Glomerular visceral epithelial cell (primary cell): ENCODE measurements around the gene SLC7A9.

Experiments
- DNase-seq: peaks from one replicate; pipeline ENCODE4 v3.0.0-alpha.2; 2016; ENCODE audit errors: extremely low spot score

The SLC7A9 gene

GRCh38 chr19:32828643-32829344 is 40.8 kb downstream of the SLC7A9 start:
- no peak for DNase-seq

- no peak for DNase-seq
Measured at GRCh38 chr19:32828139-32828538, 41.4 kb downstream of the SLC7A9 start.

- no peak for DNase-seq
Measured at GRCh38 chr19:32824916-32825608, 44.5 kb downstream of the SLC7A9 start.

DNA sequence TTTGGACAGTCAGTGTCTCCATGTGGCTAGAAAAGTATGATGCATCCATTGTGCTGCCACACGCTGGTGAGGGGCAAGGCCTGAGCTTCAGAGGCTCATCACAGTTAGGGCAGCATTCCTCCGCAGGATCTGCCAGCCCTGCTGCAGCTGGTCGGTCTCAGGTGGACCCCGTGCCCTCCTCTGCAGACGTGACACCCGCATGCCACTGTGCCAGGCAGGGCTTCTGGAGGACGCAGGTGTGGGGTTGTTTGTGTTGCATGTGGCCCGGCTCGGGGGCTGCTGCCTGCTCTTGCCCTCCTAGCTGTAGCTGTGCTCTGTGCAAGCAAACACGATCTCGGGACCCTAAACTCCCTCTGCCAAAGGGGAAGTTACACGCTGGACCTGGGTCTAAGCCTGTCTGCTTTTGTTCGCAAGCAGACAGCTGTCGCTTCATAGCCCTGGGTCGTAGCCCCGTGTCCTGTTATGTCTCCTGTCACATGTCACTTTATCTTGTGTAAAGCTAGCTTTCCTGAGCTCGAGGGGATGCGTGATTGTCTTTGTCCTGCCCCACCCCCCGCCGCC is 45.3 kb downstream of the SLC7A9 start:
- DNase-seq = no peak

DNA sequence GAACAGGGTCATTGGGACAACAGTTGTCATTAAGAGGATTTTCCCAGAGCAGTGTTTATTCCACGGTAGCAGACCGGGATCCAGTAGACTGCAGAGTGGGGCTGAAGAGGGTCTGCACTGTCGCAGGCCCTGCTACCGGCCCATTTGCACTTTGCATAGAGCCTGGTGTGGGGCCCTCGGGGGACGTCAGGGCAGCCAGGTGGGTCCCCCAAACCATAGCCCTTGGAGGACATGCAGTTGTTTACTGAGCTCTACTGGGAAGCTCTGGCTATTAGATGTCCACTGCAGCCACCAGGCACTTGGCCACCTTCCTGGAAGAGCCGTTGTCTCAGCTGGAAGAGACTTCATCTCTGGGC is 45.8 kb downstream of the SLC7A9 start:
- DNase-seq = no peak

DNA sequence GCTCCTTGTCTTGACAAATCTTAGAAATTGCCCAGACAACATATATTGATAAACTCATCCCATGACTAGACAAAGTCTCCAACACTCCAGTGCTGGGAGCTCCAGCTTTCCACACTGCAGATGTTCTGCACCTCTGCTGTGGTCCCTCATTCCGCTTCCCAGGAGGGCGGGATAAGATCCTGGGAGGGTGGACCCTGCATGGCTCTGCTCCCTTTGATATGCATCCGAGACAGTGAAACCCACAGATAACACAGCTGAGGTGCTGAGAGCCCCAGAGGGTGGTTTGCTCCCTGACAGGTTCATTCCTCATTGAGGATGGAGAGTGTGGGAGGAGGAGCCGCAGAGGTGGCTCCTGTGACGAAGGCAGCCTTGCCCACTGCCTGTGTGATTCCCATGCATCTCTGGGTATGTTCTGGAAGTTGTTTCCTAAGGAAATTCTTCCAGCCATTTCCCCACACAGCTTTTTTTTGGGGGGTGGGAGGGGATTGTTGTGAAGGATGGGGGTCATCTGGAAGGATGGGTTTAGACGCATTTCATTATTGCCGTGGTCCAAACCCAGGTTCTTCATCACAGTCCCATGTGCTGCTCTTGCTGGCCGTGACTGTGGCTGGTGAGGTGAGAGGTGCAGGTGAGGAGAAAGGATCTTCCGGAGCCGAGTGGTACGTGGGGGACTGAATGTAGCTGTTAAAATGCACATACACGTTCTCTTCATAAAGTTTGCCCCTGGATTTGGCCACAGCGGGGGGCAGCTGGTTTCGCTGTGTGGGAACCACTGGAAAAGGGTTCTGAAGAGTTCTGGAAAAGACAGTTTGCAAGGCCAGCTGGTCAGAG is 46.4 kb downstream of the SLC7A9 start:
- DNase-seq = no peak

DNA sequence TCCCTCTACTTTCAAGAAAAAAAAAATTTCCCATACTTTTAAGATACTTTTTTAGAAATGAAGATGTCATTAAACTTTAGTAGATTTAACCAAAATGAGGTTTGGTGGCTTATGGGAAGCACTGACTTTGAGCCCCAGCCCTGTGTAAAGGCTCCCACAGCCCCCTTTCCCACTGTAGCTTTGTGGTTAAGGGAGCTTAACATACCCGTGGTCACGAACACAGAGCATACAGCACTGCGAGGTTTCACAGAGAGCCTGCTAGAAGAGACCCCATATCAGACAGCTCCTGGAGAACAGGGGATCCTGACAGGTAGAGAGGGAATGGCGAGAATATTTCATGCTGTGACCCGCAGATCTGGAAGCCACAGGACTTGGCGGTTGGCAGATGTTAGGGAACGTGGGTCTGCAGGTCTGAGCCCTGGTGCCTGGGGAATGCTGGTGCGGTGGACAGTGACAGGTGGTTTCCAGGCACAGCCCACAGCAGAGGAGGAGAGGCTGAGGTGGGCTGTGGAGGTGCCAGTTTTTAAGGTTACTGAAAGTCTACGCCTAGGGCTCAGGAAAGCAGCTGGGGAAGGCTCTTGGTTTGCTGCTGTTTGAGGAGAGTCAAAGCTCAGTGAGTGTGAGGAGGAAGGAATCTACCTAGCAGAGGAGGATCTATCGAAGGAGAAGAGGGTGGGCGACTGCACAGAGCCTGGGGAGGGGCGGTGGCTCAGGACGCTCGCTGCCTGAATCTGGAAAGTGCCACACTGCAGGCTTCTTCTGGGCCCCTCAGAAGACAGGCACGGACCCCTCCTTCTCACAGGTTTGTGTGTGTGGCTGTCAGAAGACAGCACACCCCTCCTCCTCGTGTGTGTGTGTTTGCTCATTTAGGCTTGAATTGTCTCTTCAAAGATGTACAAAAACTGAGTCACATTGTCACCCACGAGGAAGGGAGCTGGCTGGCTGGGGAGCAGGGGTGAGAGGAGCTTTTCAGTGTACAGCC is 49.9 kb downstream of the SLC7A9 start:
- peak; percentile 2 for DNase-seq

GRCh38 chr19:32818536-32818935 is 51.0 kb downstream of the SLC7A9 start:
- DNase-seq = no peak

- no peak for DNase-seq
Measured at GRCh38 chr19:32817569-32818476, 51.7 kb downstream of the SLC7A9 start.

- no peak for DNase-seq
Measured at GRCh38 chr19:32816555-32817099, 52.9 kb downstream of the SLC7A9 start.

DNA sequence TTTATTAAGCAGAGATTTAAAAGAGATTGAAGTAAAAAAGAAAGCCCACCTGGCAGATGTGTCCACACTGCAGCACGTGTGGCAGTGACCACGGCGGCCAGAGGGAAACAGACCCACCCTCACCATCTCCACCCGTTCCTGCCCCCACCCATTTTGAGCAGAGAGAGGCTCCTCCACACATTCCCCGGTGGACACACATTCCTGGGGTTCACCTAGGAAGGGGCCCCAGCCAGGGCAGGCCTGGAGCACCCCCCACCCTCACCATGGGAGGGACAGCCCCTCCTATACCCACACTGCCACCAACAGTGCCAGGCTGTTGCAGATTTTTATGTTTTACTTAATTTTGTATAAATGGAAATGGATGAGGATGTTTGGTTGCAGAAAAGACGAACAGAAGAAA is 54.9 kb downstream of the SLC7A9 start:
- no peak for DNase-seq

DNA sequence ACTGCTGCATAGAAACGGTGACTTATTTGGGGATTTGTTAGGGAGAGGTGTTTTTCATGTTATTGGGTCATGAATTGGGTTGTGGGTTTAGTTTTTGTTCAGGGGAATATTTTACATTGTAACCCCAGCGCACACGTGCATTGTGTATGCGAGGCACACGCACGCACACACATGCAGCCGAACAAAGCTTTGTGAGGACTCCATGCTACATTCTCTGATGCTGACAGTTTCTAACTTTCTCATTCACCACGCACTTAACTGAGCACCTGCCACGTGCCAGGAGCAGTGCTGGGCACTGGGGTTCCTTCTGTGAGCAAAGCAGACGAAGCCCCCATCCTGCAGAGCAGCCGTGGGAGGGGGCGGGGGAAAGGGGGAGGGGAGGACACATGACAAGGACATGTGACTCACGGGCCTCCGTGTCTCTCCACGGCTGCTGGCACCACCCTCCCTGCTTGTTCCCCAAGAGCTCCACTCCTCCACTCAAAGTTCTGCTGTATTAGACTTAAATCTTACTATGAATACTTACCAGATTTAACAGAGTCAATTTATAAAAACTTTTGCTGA is 55.6 kb downstream of the SLC7A9 start:
- DNase-seq = no peak

DNA sequence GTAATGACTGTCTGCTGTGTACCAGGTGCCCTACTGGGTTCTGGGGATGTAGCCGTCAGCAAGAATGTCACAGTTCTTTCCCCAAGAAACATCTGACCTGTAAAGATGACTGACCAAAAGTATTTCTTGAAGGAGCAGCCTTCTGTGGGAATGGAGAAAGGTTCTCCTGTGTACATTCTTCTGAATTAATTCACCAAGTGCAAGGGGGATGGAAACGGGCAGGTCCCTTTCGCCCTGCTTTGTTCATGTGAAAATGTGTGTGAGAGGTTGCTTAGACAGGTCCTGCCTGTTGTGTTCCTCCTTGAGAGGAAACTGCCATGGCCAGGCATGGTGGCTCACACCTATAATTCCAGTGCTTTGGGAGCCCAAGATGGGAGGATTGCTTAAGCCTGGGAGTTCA is 57.0 kb downstream of the SLC7A9 start:
- no peak for DNase-seq

DNA sequence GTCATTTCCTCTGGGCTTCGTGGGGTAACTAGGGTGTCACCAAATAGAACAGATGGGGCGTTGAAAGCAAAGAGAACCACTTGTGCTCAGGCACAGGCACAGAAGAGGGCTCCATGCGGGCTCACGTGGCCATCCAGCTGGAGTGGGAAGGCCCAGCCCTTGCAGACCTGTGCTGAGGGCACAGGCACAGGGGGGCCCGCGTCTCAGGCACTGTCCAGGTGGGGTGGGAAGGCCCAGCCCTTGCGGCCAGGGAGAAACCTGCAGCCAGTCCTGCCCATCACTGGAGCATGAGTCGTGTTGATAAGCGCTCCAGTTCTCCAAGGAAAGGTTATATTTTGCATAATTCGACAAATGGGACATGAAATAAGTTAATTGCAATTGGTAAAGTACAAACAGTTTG is 57.5 kb downstream of the SLC7A9 start:
- DNase-seq = no peak

DNA sequence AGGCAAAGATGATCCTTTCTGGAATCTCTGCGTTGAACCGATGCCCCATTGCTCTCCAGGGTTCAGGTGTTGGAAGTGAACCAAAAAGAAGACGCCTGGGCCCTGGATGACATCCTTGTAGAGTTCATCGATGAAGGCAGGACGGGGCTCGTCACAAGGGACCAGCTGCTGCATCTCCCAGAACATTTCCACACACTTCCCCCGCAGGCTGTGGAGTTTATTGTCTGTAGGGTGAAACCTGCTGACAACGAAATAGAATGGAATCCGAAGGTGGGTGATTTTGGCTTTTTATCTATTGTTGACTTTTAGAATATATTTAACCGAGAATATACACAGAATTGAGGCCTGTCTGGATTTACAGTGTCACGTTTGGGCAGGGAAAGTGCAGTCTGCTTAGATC is 58.4 kb downstream of the SLC7A9 start:
- DNase-seq = no peak

DNA sequence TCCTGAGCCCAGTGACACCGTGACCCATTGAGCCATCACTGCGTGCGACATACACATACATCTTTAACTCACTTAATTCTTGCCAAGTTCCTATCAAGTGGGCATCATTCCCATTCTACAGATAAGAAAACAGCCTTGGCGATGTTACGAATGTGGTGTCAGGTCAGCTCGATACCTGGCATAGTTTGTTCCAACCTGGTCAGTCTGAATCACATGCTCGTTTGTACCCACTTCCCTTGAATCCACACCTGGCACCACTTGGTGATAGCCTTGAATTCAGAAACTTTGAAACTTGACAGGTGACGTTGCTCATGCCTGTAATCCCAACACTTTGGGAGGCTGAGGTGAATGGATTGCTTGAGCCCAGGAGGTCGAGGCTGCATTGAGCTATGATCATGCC is 59.1 kb downstream of the SLC7A9 start:
- DNase-seq = no peak

GRCh38 chr19:32809754-32810153 is 59.8 kb downstream of the SLC7A9 start:
- DNase-seq = no peak

DNA sequence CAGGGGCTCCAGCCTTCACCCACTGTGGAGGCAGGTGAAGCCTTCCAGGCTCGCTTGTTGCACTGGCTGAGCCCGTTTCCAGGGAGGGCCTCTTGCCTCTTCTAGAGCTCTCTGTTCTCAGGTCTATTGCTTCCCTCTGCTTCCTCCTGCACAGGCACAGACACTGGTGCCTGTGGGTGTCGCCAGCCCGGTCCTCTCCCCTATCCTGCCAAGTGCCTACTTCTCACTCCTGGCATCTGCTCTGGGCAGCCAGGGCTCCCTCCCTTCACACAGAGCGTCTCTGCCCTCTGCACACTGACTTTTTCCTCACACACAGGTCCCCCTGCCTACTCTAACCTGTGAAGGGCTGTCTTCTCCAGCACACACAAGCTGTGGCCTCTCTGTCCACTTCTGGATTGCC is 60.3 kb downstream of the SLC7A9 start:
- DNase-seq = no peak

GRCh38 chr19:32808236-32808635 is 61.3 kb downstream of the SLC7A9 start:
- no peak for DNase-seq

DNA sequence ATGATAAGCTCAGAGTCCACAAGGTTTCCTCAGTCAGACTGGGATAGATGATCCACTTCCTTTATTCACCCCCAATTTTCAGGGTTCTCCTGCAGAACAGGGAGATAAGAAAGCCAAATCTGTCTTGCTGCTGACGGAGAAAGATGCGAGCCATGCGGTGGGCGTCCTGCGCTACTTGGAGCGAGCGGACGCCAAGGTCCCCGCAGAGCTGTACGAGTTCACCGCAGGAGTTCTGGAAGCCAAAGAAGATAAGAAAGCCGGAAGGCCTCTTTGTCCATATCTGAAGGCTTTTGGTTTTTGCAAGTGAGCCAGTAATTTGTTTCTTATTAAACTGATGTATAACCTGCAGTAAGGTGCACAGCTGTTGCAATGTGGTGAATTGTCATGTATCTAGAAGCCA is 66.7 kb downstream of the SLC7A9 start:
- DNase-seq = no peak
